MM.1S (cell line): Measurements from ENCODE around the gene KDM4C.

Experiments used
- DNase-seq: peaks from one replicate; pipeline ENCODE4 v3.0.0-alpha.2; 2015
- H2AFZ ChIP-seq: fragments of 300-600 bp; sonication (generic); 2 replicates; pipeline ENCODE4 v1.6.0; 2016; ENCODE audit warnings: antibody characterized with exemption, low read length
- H3F3A ChIP-seq: fragments of 300-600 bp; sonication (generic); 2 replicates; pipeline ENCODE4 v1.6.1; 2016; ENCODE audit warnings: mild to moderate bottlenecking, antibody characterized with exemption, low read length, moderate library complexity, mixed read lengths; ENCODE audit not compliant: insufficient read depth
- H3K27ac ChIP-seq: fragments of 300-600 bp; sonication (generic); 2 replicates; pipeline ENCODE4 v1.5.1; 2016; ENCODE audit warnings: mild to moderate bottlenecking, low read length
- H3K27me3 ChIP-seq: fragments of 300-600 bp; sonication (generic); replicated peaks from 2 replicates; pipeline ENCODE4 v1.6.0; 2016; ENCODE audit warnings: low read length; ENCODE audit not compliant: insufficient read depth
- H3K36me3 ChIP-seq: fragments of 300-600 bp; sonication (generic); replicated peaks from 2 replicates; pipeline ENCODE4 v1.6.1; 2016; ENCODE audit warnings: mild to moderate bottlenecking, low read length, mixed read lengths; ENCODE audit not compliant: insufficient read depth
- H3K4me1 ChIP-seq: fragments of 300-600 bp; sonication (generic); 2 replicates; pipeline ENCODE4 v1.6.1; 2016; ENCODE audit warnings: low read length, mixed read lengths
- H3K4me2 ChIP-seq: fragments of 300-600 bp; sonication (generic); 2 replicates; pipeline ENCODE4 v1.6.0; 2016; ENCODE audit warnings: low read depth, low read length
- H3K4me3 ChIP-seq: fragments of 300-600 bp; sonication (generic); 2 replicates; pipeline ENCODE4 v1.5.1; 2016; ENCODE audit warnings: low read length, mixed read lengths
- H3K79me2 ChIP-seq: fragments of 300-600 bp; sonication (generic); 2 replicates; pipeline ENCODE4 v1.6.1; 2016; ENCODE audit warnings: mixed run types, low read length, mixed read lengths
- H3K9ac ChIP-seq: fragments of 300-600 bp; sonication (generic); 2 replicates; pipeline ENCODE4 v1.6.1; 2016; ENCODE audit warnings: low read length, mixed read lengths
- H3K9me2 ChIP-seq: fragments of 300-600 bp; sonication (generic); replicated peaks from 2 replicates; pipeline ENCODE4 v1.6.1; 2016; ENCODE audit warnings: mild to moderate bottlenecking, low read length, mixed read lengths; ENCODE audit not compliant: insufficient read depth
- H3K9me3 ChIP-seq: fragments of 300-600 bp; sonication (generic); replicated peaks from 2 replicates; pipeline ENCODE4 v1.6.1; 2016; ENCODE audit warnings: mild to moderate bottlenecking, low read length, mixed read lengths; ENCODE audit not compliant: insufficient read depth
- H4K20me1 ChIP-seq: fragments of 300-600 bp; sonication (generic); 2 replicates; pipeline ENCODE4 v1.6.1; 2016; ENCODE audit warnings: mild to moderate bottlenecking, low read length, moderate library complexity, mixed read lengths; ENCODE audit not compliant: insufficient read depth
- CTCF ChIP-seq: fragments of 300-600 bp; sonication (generic); IDR thresholded peaks from 2 replicates; pipeline ENCODE4 v1.5.1; 2016; ENCODE audit warnings: antibody characterized with exemption, low read length, mixed read lengths
- EZH2 ChIP-seq: fragments of 300-600 bp; sonication (generic); optimal IDR thresholded peaks from 2 replicates; pipeline ENCODE3; 2017; ENCODE audit warnings: low read depth, mild to moderate bottlenecking, antibody characterized with exemption, low read length, mixed read lengths
- EZH2phosphoT487 ChIP-seq: fragments of 300-600 bp; sonication (generic); IDR thresholded peaks from 2 replicates; pipeline ENCODE4 v1.6.1; 2018; ENCODE audit warnings: antibody characterized with exemption, low read length

The KDM4C gene

GRCh38 chr9:6942406-6942805 is 184.6 kb downstream of the KDM4C start:
- Histone ChIP-seq H3K4me1 (no peaks in the 10 kb centered on the region), H3K9me2 (no peaks in the 10 kb centered on the region)

GRCh38 chr9:6943293-6943692 is 185.5 kb downstream of the KDM4C start:
- no peak overlapping the region for H3K9ac ChIP-seq
- no peak for DNase-seq
- H3K9me3 ChIP-seq = no peaks in the 10 kb centered on the region
- H3K36me3 ChIP-seq = no peaks in the 10 kb centered on the region
- no peaks in the 10 kb centered on the region for H3F3A ChIP-seq
- H3K27me3 ChIP-seq = no peaks in the 10 kb centered on the region
- no peak for TF ChIP-seq CTCF
- TF ChIP-seq EZH2phosphoT487 = no peak
- no peak for TF ChIP-seq EZH2
- no peak overlapping the region for H3K27ac ChIP-seq
- H3K79me2 ChIP-seq = no peaks in the 10 kb centered on the region
- no peaks in the 10 kb centered on the region for H3K9me2 ChIP-seq
- no peak overlapping the region for H3K4me3 ChIP-seq
- H2AFZ ChIP-seq = no peak overlapping the region
- H4K20me1 ChIP-seq = 0 out of 2 replicates have a peak, but pooled peaks cover 4% of the 10 kb centered on the region
- no peaks in the 10 kb centered on the region for H3K4me1 ChIP-seq
- H3K4me2 ChIP-seq = no peak overlapping the region

More at GRCh38 chr9:6942406-6942805, 184.6 kb downstream of the KDM4C start:
- H3K27ac ChIP-seq = no peak overlapping the region
- no peak overlapping the region for H3K9ac ChIP-seq
- no peaks in the 10 kb centered on the region for H3K36me3 ChIP-seq
- H3K27me3 ChIP-seq = no peaks in the 10 kb centered on the region
- TF ChIP-seq EZH2phosphoT487 (no peak), EZH2 (no peak), CTCF (no peak)
- no peaks in the 10 kb centered on the region for H3F3A ChIP-seq
- H2AFZ ChIP-seq = no peak overlapping the region
- 0 out of 2 replicates have a peak, but pooled peaks cover 4% of the 10 kb centered on the region for H4K20me1 ChIP-seq
- H3K9me3 ChIP-seq = no peaks in the 10 kb centered on the region
- DNase-seq = no peak
- H3K79me2 ChIP-seq = no peaks in the 10 kb centered on the region
- no peak overlapping the region for H3K4me2 ChIP-seq
- H3K4me3 ChIP-seq = no peak overlapping the region

- Histone ChIP-seq H4K20me1 (0 out of 2 replicates have a peak, but pooled peaks cover 4% of the 10 kb centered on the region), H3K27me3 (no peaks in the 10 kb centered on the region), H3K36me3 (no peaks in the 10 kb centered on the region), H3K4me2 (no peak overlapping the region), H3K27ac (no peak overlapping the region), H3K9me2 (no peaks in the 10 kb centered on the region), H3K79me2 (no peaks in the 10 kb centered on the region), H3K9ac (no peak overlapping the region), H3K4me3 (no peak overlapping the region), H3F3A (no peaks in the 10 kb centered on the region), H2AFZ (no peak overlapping the region), H3K4me1 (no peaks in the 10 kb centered on the region), H3K9me3 (no peaks in the 10 kb centered on the region)
- DNase-seq = no peak
- TF ChIP-seq CTCF (no peak), EZH2phosphoT487 (no peak), EZH2 (no peak)
Measured at GRCh38 chr9:6944093-6944551, 186.3 kb downstream of the KDM4C start.
